GM18526 (cell line): ENCODE results near the gene ME1.

Experiments used
- POLR2A ChIP-seq: IDR thresholded peaks from 3 replicates; pipeline ENCODE4 v1.6.1; 2011; ENCODE audit not compliant: insufficient read length; ENCODE audit errors: extremely low read depth

The ME1 gene

GRCh38 chr6:83442752-83443151, 11.9 kb upstream of the ME1 start:
- TF ChIP-seq POLR2A, result no peak

GRCh38 chr6:83439201-83439600, 8.3 kb upstream of the ME1 start:
- TF ChIP-seq POLR2A, result no peak

GRCh38 chr6:83436674-83437073, 5.8 kb upstream of the ME1 start:
- TF ChIP-seq POLR2A, result no peak

GRCh38 chr6:83433177-83433576, 2.3 kb upstream of the ME1 start:
- TF ChIP-seq POLR2A, result no peak

- no peak for TF ChIP-seq POLR2A
Measured at GRCh38 chr6:83432636-83433035, 1.8 kb upstream of the ME1 start.

- TF ChIP-seq POLR2A, result no peak
Measured at GRCh38 chr6:83431545-83432155, 799 bp upstream of the ME1 start.

- no peak for TF ChIP-seq POLR2A
Measured at GRCh38 chr6:83429857-83430610, 817 bp downstream of the ME1 start.

- TF ChIP-seq POLR2A, result no peak
Measured at GRCh38 chr6:83429269-83429668, 1.6 kb downstream of the ME1 start.

GRCh38 chr6:83424392-83425018, 6.3 kb downstream of the ME1 start:
- TF ChIP-seq POLR2A, result no peak

GRCh38 chr6:83417880-83418663, 12.8 kb downstream of the ME1 start:
- TF ChIP-seq POLR2A, result no peak

GRCh38 chr6:83413068-83413467, 17.8 kb downstream of the ME1 start:
- no peak for TF ChIP-seq POLR2A

GRCh38 chr6:83411731-83412130, 19.1 kb downstream of the ME1 start:
- no peak for TF ChIP-seq POLR2A

GRCh38 chr6:83403191-83403590, 27.7 kb downstream of the ME1 start:
- no peak for TF ChIP-seq POLR2A

- no peak for TF ChIP-seq POLR2A
Measured at GRCh38 chr6:83389606-83390005, 41.2 kb downstream of the ME1 start.

- no peak for TF ChIP-seq POLR2A
Measured at GRCh38 chr6:83385473-83385872, 45.4 kb downstream of the ME1 start.

GRCh38 chr6:83384751-83385150, 46.1 kb downstream of the ME1 start:
- no peak for TF ChIP-seq POLR2A
